Stimulated activated CD4-positive, alpha-beta T cell treated with anti-CD3 and anti-CD28 coated beads, Interleukin-1b, Interleukin-23, amount 100 ng/mL, for 24 hours (primary cell): ENCODE measurements around the gene PSPH.
"Not testable (repeated sequence)": the region's sequence is repeated elsewhere in the genome, so short reads cannot be mapped to it uniquely, and the experiment has no call there.

Source experiments
- DNase-seq, 4 experiments: peaks; one replicate each; pipeline ENCODE4 v3.0.0-alpha.2; 2020; ENCODE audit warnings: low read depth in 4 of 4, low spot score in 1 of 4

Gene PSPH

GRCh38 chr7:56063500-56063881 is 12.2 kb upstream of the PSPH start:
- no peak for DNase-seq

DNA sequence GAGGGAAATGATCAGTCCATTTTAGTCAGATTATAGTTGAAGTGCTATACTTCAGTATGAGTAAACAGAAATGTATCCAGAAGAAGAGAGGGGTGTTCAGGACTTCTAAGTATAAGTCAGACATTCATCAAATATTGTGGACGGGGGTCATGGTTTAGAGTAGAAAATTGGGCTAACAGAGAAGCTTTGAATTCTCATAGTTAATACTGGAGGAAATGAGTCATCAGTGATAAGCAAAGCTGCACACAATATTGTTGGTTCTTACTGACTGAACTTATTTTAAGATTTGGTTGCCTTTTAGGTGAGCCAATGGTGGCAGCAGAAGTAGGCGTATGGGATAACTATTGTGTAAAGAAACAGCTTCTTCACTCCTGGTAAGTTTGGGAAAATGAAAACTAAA is 11.1 kb upstream of the PSPH start:
- no peak for DNase-seq

DNA sequence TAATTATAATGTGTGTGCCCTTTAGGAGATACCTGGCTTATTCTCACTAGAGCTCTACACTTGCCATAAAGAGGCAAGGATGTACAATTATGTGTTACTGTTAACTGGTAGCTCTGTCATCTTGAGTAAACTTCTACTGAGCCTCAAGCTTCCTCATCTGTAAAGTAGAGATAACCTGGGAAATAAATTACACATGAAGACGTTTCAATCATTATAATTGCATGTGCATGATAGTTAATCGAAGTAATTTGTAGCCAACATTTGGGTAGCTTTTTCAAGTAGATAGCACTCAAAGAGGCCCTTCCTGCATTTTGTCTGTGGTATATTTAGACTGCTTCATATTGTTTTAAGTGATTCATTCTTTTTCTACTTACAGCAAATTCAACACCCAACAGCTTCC is 2.7 kb upstream of the PSPH start:
- DNase-seq, result no peak

- DNase-seq, result no peak
Observed at GRCh38 chr7:56053379-56053778, 2.1 kb upstream of the PSPH start.

DNA sequence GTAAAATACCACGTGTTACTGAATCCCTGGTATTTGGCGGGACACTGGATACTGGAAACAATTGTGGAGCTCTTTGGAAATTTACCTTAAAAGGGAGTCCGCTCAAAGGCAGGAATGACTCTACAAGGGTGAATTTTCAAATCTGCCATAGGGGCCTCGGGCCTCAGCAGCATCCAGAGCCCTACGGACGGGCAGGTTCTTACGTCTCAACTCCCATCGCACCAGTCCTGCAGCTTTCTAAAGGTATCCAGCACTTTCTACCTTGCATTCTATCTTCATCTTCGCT is 248 bp downstream of the PSPH start:
- no peak for DNase-seq

DNA sequence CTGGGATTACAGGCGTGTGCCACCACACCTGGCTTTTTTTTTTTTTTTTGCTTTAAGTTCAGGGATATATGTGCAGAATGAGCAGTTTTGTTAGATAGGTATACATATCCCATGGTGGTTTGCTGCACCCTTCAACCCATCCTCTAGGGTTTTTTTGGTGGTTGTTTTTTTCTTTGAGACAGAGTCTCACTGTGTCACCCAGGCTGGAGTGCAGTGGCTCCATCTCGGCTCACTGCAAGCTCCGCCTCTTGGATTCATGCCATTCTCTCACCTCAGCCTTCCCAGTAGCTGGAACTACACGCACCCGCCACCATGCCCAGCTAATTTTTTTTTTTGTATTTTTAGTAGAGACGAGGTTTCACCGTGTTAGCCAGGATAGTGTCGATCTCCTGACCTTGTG is 2.5 kb downstream of the PSPH start:
- not testable (repeated sequence) for DNase-seq

- DNase-seq, result no peak
Observed at GRCh38 chr7:56048245-56048644, 3.0 kb downstream of the PSPH start.

- DNase-seq, result not testable (repeated sequence)
Observed at GRCh38 chr7:56047446-56048116, 3.7 kb downstream of the PSPH start.

- DNase-seq, result no peak
Observed at GRCh38 chr7:56046721-56047445, 4.4 kb downstream of the PSPH start.

- DNase-seq, result not testable (repeated sequence)
Observed at GRCh38 chr7:56045758-56046157, 5.5 kb downstream of the PSPH start.

GRCh38 chr7:56040730-56041129 is 10.5 kb downstream of the PSPH start:
- DNase-seq, result no peak

- peak in 3 of 4 experiments; percentile 43 to 57 (median 47) for DNase-seq
Observed at GRCh38 chr7:56033671-56034432, 17.4 kb downstream of the PSPH start.

DNA sequence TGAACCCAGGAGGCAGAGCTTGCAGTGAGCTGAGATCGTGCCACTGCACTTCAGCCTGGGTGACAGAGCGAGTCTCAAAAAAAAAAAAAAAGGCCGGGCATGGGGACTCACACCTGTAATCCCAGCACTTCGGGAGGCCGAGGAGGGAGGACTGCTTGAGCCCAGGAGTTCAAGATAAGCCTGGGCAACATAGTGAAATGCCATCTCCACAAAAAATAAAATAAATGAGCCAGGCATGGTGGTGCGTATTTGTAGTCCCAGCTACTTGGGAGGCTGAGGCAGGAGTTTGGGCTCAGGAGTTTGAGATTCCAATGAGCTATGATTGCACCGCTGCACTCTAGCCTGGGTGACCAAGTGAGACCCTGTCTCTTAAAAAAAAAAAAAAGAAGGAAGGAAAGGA is 18.7 kb downstream of the PSPH start:
- not testable (repeated sequence) for DNase-seq

DNA sequence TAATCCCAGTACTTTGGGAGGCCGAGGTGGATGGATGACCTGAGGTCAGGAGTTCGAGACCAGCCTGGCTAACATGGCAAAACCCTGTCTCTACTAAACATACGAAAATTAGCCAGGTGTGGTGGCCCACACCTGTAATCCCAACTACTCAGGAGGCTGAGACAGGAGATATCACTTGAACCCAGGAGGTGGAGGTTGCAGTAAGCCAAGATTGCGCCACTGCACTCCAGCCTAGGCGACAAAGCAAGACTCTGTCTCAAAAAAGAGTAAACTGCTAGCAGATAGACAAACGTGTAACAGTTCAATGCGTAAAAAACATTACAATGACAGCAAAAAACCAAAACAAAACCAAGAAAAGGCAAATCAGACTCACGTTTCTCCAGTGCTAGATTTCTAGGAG is 19.7 kb downstream of the PSPH start:
- DNase-seq, result not testable (repeated sequence)

- no peak for DNase-seq
Observed at GRCh38 chr7:56030340-56030739, 20.9 kb downstream of the PSPH start.

GRCh38 chr7:56028942-56029630 is 22.2 kb downstream of the PSPH start:
- DNase-seq, result no peak

GRCh38 chr7:56026538-56026937 is 24.7 kb downstream of the PSPH start:
- no peak for DNase-seq

DNA sequence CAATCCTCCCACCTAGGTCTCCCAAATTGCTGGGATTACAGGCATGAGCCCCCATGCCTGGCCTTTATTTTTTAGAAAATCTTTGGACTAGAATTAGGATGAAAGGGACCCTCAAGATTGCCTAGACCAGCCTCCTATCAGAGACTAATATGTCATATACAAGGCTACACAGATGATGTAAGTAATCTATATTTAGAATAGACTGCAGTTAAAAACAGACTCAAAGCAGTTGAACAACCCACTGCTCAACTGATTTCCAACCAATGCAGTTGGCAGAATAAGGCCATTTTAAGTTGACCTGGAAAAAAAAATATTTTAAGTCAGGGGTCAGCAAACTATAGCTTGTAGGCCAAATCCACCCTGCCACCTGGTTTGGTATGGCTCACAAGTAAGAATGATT is 27.7 kb downstream of the PSPH start:
- DNase-seq, result no peak

DNA sequence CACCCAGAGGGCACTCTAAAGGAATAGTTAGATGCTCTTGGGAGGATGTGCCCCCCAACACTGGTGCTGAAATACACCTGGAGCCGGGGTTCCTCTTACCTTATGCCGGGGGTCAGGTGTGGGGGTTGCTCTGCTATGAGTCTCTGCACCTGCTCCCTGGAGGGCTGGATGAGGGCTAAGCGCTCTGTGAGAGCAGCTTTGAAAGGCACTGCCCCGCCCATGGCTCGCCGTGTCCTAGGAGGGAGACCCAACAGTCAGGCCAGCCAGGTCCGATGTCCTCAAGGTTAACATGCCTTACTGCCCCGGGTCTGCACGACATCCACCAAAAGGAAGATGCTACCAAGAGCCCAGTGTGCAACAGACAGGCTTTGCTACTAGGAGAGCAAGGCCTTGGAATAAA is 31.7 kb downstream of the PSPH start:
- DNase-seq, result no peak

DNA sequence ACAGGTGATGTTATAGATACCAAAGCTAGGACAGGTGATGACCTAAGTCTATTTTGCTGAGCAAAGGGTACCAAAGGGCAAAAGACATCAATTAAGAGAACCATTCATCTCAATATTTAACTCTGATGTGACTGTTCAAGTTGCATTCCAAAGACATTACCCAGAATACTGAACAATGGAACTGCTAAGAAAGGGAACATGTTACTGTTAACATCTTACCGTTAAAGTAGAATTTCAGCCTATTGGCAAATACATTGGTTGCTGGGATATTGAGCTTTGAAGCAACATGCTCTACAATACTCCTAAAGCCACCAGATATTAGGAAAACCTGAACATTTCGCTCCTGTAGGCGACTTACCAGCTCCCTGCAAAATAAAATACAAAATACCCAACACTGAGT is 34.2 kb downstream of the PSPH start:
- not testable (repeated sequence) for DNase-seq

GRCh38 chr7:56009695-56010094 is 41.5 kb downstream of the PSPH start:
- DNase-seq, result no peak

GRCh38 chr7:56007891-56008290 is 43.4 kb downstream of the PSPH start:
- DNase-seq, result no peak
